ENCODE results near the gene MCOLN2.

DNA sequence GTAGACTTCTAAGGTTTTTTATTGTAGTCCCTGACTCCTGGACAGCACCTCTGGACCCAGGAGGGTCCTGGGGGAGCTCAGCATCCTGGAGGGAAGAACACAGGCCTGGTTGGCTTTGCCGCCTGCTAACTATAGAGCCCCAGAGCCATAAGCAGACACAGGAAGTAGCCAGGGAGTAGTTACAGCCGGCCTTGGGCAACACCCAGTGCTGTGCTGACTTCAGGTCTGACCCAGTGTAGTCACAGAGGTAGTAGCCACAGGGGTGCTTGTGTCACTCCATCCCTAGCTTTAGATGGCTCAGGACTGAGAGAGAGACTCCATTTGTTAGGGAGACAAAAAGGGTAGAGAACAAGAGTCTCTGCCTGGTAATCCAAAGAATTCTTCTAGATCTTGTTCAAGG, 21.9 kb downstream of the MCOLN2 start:
- TF ChIP-seq CTCF (IDR thresholded peaks at IDR 0.05; ENCODE audit: insufficient read depth, low read depth, low read length) (no peak), EZH2 (IDR thresholded peaks at IDR 0.05; ENCODE audit: insufficient read depth, low read length) (no peak)

Measured in astrocyte (in vitro differentiated cells and primary cell).